Mesendoderm (in vitro differentiated cells): Measurements from ENCODE around the gene PLIN4.
"Not testable (repeated sequence)": the region's sequence is repeated elsewhere in the genome, so short reads cannot be mapped to it uniquely, and the experiment has no call there.

Experiments used
- DNase-seq: peaks from one replicate; pipeline ENCODE4 v3.0.0; 2013
- H2AK5ac ChIP-seq: 2 replicates; pipeline ENCODE4 v1.6.1; 2013; ENCODE audit warnings: low read length, inconsistent platforms
- H2BK120ac ChIP-seq: 2 replicates; pipeline ENCODE4 v1.6.1; 2013; ENCODE audit warnings: low read depth, mild to moderate bottlenecking, low read length, moderate library complexity, mixed read lengths
- H2BK15ac ChIP-seq: replicated peaks from 2 replicates; pipeline ENCODE4 v1.6.1; 2013; ENCODE audit warnings: low read depth, mild to moderate bottlenecking, moderate library complexity
- H2BK5ac ChIP-seq: 2 replicates; pipeline ENCODE4 v1.6.1; 2013; ENCODE audit warnings: low read length, inconsistent platforms
- H3K18ac ChIP-seq: 2 replicates; pipeline ENCODE4 v1.6.1; 2013; ENCODE audit warnings: mild to moderate bottlenecking, low read length, mixed read lengths
- H3K23ac ChIP-seq: one replicate; pipeline ENCODE4 v1.6.1; 2013; ENCODE audit warnings: low read length
- H3K27ac ChIP-seq: 2 replicates; pipeline ENCODE4 v1.5.1; 2013; ENCODE audit warnings: low read depth, mild to moderate bottlenecking, inconsistent platforms, low read length, moderate library complexity
- H3K27me3 ChIP-seq: 2 replicates; pipeline ENCODE4 v1.6.1; 2013; ENCODE audit warnings: low read length, control low read depth, mild to moderate bottlenecking, inconsistent platforms; ENCODE audit not compliant: insufficient read depth, poor library complexity
- H3K36me3 ChIP-seq: 2 replicates; pipeline ENCODE4 v1.6.1; 2013; ENCODE audit warnings: low read length, inconsistent platforms; ENCODE audit not compliant: control insufficient read depth, insufficient read depth
- H3K4ac ChIP-seq: one replicate; pipeline ENCODE4 v1.6.1; 2013; ENCODE audit warnings: low read depth, mild to moderate bottlenecking, low read length, moderate library complexity
- H3K4me1 ChIP-seq: 2 replicates; pipeline ENCODE4 v1.6.1; 2013; ENCODE audit warnings: low read depth, low read length, inconsistent platforms; ENCODE audit not compliant: control insufficient read depth
- H3K4me2 ChIP-seq: 2 replicates; pipeline ENCODE4 v1.6.1; 2013; ENCODE audit warnings: low read length
- H3K4me3 ChIP-seq: 2 replicates; pipeline ENCODE4 v1.5.1; 2013; ENCODE audit warnings: mild to moderate bottlenecking, low read length
- H3K56ac ChIP-seq: one replicate; pipeline ENCODE4 v1.6.1; 2013; ENCODE audit warnings: low read length
- H3K79me1 ChIP-seq: 2 replicates; pipeline ENCODE4 v1.6.1; 2013; ENCODE audit warnings: low read length, inconsistent platforms
- H3K79me2 ChIP-seq: 2 replicates; pipeline ENCODE4 v1.6.1; 2013; ENCODE audit warnings: mild to moderate bottlenecking, low read length; ENCODE audit not compliant: control insufficient read depth, insufficient read depth
- H3K9ac ChIP-seq: 2 replicates; pipeline ENCODE4 v1.6.1; 2013; ENCODE audit warnings: low read length, inconsistent platforms
- H4K5ac ChIP-seq: one replicate; pipeline ENCODE4 v1.6.1; 2013; ENCODE audit warnings: low read length
- H4K8ac ChIP-seq: one replicate; pipeline ENCODE4 v1.6.1; 2013; ENCODE audit warnings: low read depth, mild to moderate bottlenecking, control low read depth, low read length, moderate library complexity
- WGBS: extraction: QIAGEN DNeasy Blood & Tissue Kit; methylation state at CpG from one replicate; pipeline ENCODE4 v1.1.7; 2013; ENCODE audit warnings: low lambda C conversion rate, missing lambda C conversion rate; ENCODE audit not compliant: insufficient coverage; ENCODE audit errors: extremely low coverage; 5-methylcytosine and 5-hydroxymethylcytosine counted together

The PLIN4 gene

DNA sequence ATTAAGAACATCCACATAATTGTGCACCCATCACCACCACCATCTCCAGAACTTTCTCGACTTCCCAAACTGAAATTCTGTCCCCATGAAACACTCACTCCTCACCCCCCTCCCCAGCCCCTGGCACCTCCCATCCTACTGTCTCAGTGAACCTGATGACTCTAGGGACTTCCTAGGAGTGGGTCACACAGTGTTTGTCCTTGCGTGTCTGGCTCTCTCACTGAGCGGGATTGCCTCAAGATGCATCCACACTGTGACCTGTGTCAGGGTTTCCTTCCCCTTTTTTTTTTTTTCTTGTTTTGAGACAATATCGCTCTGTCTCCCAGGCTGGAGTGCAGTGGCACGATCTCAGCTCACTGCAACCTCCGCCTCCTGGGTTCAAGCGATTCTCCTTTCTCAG lies 43.8 kb upstream of the PLIN4 start:
- not testable (repeated sequence) for H3K4me1 ChIP-seq, H3K36me3 ChIP-seq, H3K4ac ChIP-seq, H3K9ac ChIP-seq, H4K8ac ChIP-seq, H3K27ac ChIP-seq, DNase-seq, H3K18ac ChIP-seq, H2BK5ac ChIP-seq, H3K27me3 ChIP-seq, H2BK120ac ChIP-seq, H3K23ac ChIP-seq, H3K56ac ChIP-seq, H2AK5ac ChIP-seq, H2BK15ac ChIP-seq, H3K4me2 ChIP-seq, H4K5ac ChIP-seq, H3K79me2 ChIP-seq, H3K4me3 ChIP-seq, H3K79me1 ChIP-seq
- WGBS = no CpG with 5 or more reads among the region's 7 CpGs

DNA sequence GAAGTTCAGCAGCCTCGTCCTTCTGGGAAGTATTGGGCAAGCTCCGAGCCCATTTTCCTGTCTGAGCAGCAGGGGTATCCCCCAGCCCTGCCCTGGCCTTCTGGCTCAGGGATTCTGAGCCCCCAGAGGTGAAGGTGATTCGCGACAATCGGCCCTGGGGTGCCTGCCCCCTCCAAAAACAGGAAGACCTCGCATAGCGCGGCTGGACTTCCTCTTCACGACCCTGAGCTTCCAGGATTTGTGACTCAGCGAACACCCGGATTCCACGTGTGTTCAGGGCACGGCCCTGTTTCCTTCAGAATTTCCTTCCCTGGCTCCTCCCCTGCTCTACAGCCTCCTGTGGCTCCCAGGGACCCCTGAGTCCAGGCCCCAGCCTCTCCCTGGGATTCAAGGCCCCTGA lies 41.3 kb upstream of the PLIN4 start, which contains the start of gene SEMA6B:
SEMA6B (minus strand) TSS at position 116 of the 400 bp plus-strand sequence. CDS start 1,227 bp downstream, outside the sequence.
- Histone ChIP-seq H3K23ac (no peak within 1 kb of the TSS), H3K9ac (no peak within 1 kb of the TSS), H3K4me1 (no peaks in the 10 kb centered on the region), H3K18ac (no peak within 1 kb of the TSS), H3K27ac (no peak within 1 kb of the TSS), H3K79me1 (no peaks in the 10 kb centered on the region), H3K79me2 (no peaks in the 10 kb centered on the region), H2BK5ac (no peak within 1 kb of the TSS), H3K56ac (no peak within 1 kb of the TSS), H3K4ac (no peak within 1 kb of the TSS), H2BK15ac (no peak within 1 kb of the TSS), H2BK120ac (no peak within 1 kb of the TSS), H4K8ac (no peak within 1 kb of the TSS), H4K5ac (no peak within 1 kb of the TSS), H3K27me3 (no peaks in the 10 kb centered on the region), H2AK5ac (no peak within 1 kb of the TSS), H3K4me3 (no peak within 1 kb of the TSS), H3K36me3 (no peaks in the 10 kb centered on the region), H3K4me2 (no peak within 1 kb of the TSS)
- no CpG with 5 or more reads among the region's 13 CpGs for WGBS
- DNase-seq = no peak

DNA sequence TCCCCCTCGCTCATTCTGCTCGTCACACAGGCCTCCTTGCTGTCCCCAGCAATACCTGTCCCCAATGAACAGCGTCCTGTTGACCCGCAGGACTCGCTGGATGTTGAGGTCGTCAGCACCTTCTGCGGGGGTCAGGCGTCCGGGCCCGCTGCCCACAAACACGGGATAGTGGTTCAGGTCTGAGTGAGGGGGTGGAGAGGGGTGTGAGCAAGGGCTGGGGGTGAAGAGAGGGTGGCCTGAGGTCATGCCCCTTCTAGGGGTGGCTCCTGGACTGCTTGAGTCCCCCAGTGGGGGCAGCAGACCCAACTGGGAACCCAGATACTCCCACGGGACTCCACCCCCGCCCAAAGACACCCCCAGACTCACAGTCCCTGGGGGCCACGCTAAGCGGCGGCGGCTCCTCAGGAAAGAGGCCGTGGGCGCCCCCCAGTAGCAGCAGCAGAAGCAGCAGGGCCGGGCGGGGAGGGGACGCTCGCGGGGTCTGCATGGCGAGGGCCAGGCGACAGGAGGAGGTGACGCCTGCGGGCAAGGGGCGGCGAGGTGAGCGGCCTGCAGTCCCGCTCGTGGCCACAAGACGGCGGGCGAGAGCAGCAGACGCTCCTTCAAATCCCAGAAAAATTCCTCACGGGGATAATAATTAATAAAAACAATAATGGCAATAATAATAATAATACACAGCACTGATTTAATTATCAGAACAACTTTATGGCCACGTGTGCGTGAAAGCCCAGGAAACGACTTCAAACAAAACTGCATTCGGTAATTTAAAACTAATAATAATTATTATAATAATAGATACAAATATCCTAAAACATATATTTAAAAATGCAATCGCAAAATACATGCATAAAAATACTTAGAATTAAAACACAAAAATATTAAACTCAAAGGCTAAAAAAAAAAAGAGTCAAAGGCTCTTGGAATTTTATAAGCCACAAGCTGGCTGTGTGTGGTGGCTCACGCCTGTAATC lies 40.0 kb upstream of the PLIN4 start:
- Histone ChIP-seq H2BK5ac (no peak overlapping the region), H3K4me2 (no peak overlapping the region), H3K4ac (no peak overlapping the region), H2BK120ac (no peak overlapping the region), H3K56ac (peak overlapping the region; percentile 60), H3K18ac (peak overlapping the region; percentile 52), H4K5ac (no peak overlapping the region), H3K4me3 (no peak overlapping the region), H2BK15ac (no peak overlapping the region), H3K4me1 (no peaks in the 10 kb centered on the region), H3K36me3 (no peaks in the 10 kb centered on the region), H3K79me1 (no peaks in the 10 kb centered on the region), H2AK5ac (no peak overlapping the region), H3K9ac (no peak overlapping the region), H3K79me2 (no peaks in the 10 kb centered on the region), H3K23ac (no peak overlapping the region), H3K27me3 (no peaks in the 10 kb centered on the region), H4K8ac (no peak overlapping the region), H3K27ac (no peak overlapping the region)
- DNase-seq = peak; percentile 62
- WGBS = 100% methylated on average over 2 of the region's 44 CpGs

DNA sequence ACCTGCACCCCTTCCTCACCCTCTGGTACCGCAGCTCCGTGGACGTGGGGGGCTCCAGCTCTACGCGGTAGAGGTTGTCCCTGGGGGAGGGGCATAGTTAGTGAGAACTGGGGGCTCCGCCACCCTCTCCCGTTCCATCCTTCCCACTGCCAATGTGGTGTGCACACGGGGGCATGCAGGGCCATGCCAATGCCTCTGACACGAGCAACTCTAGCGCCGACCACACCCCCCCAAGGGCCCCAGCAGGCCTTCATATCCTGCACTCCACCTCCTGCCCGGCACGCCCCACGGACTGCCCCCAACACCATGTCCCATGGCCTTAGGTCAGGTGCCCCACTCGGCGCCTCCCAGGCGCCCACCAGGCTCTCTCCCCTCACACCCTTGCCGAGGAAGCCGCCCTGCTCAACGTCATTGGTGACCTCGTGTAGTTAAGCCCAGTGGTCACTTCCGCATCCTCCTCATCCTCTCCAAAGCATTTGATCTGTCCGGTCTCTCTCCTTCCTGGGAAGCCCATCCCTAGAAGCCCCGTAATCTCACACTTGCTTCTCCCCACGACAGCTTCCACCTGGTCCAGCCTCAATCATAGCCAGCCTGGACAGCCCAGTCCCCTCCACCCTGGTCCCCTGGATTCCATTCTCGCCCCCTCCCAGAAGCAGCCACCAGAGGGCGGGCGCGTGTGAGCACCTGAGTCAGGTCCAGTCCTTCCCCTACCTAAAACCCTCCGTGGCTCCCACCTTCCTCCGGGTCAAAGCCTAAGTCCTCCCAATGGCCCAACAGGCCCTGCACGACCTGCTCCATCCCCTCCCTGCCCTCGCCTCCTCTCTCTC lies 39.1 kb upstream of the PLIN4 start:
- Histone ChIP-seq H3K4ac (no peak overlapping the region), H3K9ac (no peak overlapping the region), H3K79me2 (no peaks in the 10 kb centered on the region), H4K8ac (no peak overlapping the region), H3K79me1 (no peaks in the 10 kb centered on the region), H3K23ac (no peak overlapping the region), H2BK15ac (no peak overlapping the region), H2BK120ac (no peak overlapping the region), H3K36me3 (no peaks in the 10 kb centered on the region), H3K4me2 (no peak overlapping the region), H2AK5ac (no peak overlapping the region), H3K27ac (no peak overlapping the region), H2BK5ac (no peak overlapping the region), H3K56ac (no peak overlapping the region), H3K18ac (no peak overlapping the region), H3K27me3 (no peaks in the 10 kb centered on the region), H3K4me1 (no peaks in the 10 kb centered on the region), H3K4me3 (no peak overlapping the region), H4K5ac (no peak overlapping the region)
- WGBS = no CpG with 5 or more reads among the region's 33 CpGs
- DNase-seq = peak; percentile 52

DNA sequence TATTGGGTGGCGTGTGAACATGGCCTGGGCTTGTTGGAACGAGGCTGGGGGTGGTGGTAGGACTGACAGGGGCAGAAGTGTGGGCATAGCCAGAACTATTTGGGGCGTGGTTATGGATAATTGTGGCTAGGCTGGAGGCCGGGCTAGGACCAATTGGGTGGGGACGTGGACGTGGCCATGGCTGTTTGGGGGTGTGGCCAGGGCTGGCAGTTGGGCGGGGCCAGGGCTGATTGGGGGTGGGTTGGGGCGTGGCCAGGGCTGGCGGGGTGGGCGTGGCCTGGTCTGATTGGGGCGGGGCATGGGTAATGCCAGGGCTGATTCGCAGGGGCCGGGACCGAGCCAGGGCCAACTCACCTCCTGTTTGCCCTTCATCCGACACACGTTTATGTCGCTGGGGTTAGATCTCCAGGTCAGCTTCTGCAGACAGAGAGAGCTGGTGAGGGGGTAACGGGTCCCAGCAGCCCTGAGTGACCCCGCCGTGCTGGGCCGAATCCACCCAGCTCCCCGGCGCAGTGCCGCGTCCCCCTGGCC lies 38.4 kb upstream of the PLIN4 start:
- H3K36me3 ChIP-seq = no peaks in the 10 kb centered on the region
- H3K9ac ChIP-seq = no peak overlapping the region
- no peak overlapping the region for H3K27ac ChIP-seq
- no peaks in the 10 kb centered on the region for H3K27me3 ChIP-seq
- H2BK15ac ChIP-seq = no peak overlapping the region
- H3K4me1 ChIP-seq = no peaks in the 10 kb centered on the region
- H2BK120ac ChIP-seq = no peak overlapping the region
- H3K56ac ChIP-seq = peak overlapping the region; percentile 34
- H3K4ac ChIP-seq = no peak overlapping the region
- WGBS = no CpG with 5 or more reads among the region's 25 CpGs
- no peak overlapping the region for H3K23ac ChIP-seq
- no peaks in the 10 kb centered on the region for H3K79me1 ChIP-seq
- H3K4me3 ChIP-seq = no peak overlapping the region
- no peak overlapping the region for H4K8ac ChIP-seq
- no peak overlapping the region for H3K4me2 ChIP-seq
- H2AK5ac ChIP-seq = no peak overlapping the region
- no peak overlapping the region for H4K5ac ChIP-seq
- peak; percentile 62 for DNase-seq
- no peak overlapping the region for H3K18ac ChIP-seq
- no peaks in the 10 kb centered on the region for H3K79me2 ChIP-seq
- H2BK5ac ChIP-seq = no peak overlapping the region
